Stomach (tissue), 9 donors: ENCODE results near the gene ANTXR1. TPM values are rescaled to one million over a fixed set of nuclear protein-coding genes. Genes with fewer than 3 reads are reported as not detected.
A peak's percentile ranks its signal among the peaks of the same experiment; 100 is the strongest.
"Not testable (repeated sequence)": the region's sequence is repeated elsewhere in the genome, so short reads cannot be mapped to it uniquely, and the experiment has no call there.

Experiments used
- DNase-seq, 2 donors: peaks; one replicate each; pipeline versions ENCODE4 v3.0.0 to v3.0.0-alpha.2; 2013 to 2019
- H3K27ac ChIP-seq, 5 donors: fragments of 200-600 bp in 4 of 5; sonication (generic) in 4 of 5; one replicate each; pipeline ENCODE4 v1.5.1; 2013 to 2019; ENCODE audit warnings: mild to moderate bottlenecking in 1 of 5, moderate library complexity in 1 of 5
- H3K27me3 ChIP-seq, 3 donors: fragments of 200-600 bp; sonication (generic); one replicate each; pipeline ENCODE4 v1.5.1; 2017 to 2019; ENCODE audit warnings: mixed run types in 1 of 3
- H3K36me3 ChIP-seq, 4 donors: fragments of 200-600 bp; sonication (generic); 1 replicate in 3 of 4; 2 replicates in 1 of 4; pipeline ENCODE4 v1.5.1; 2016 to 2019
- H3K4me1 ChIP-seq, 4 donors: fragments of 200-600 bp; sonication (generic); one replicate each; pipeline ENCODE4 v1.5.1; 2016 to 2019
- H3K4me3 ChIP-seq, 4 donors: fragments of 200-600 bp; sonication (generic) in 3 of 4; one replicate each; pipeline ENCODE4 v1.5.1; 2016 to 2019; ENCODE audit warnings: mild to moderate bottlenecking in 1 of 4
- H3K9me3 ChIP-seq, 4 donors: fragments of 200-600 bp; sonication (generic); one replicate each; pipeline ENCODE4 v1.5.1; 2016 to 2019
- CTCF ChIP-seq, 7 experiments: fragments of 450-650 bp in 4 of 7; fragments of 200-600 bp in 3 of 7; sonication (generic) in 3 of 7; IDR thresholded peaks; one replicate each; pipeline ENCODE4 v1.5.1; 2016 to 2019; ENCODE audit warnings: antibody characterized with exemption in 7 of 7, control low read depth in 2 of 7, mild to moderate bottlenecking in 1 of 7
- EP300 ChIP-seq: sonication (generic); formaldehyde crosslinking; IDR thresholded peaks from one replicate; pipeline ENCODE4 v1.6.1; 2017; ENCODE audit warnings: antibody characterized with exemption
- POLR2A ChIP-seq, 4 donors: fragments of 450-650 bp; IDR thresholded peaks; one replicate each; pipeline ENCODE4 v1.6.1; 2016; ENCODE audit warnings: antibody characterized with exemption in 4 of 4, control low read depth in 2 of 4, mild to moderate bottlenecking in 1 of 4, moderate library complexity in 1 of 4
- POLR2AphosphoS5 ChIP-seq, 3 donors: sonication (generic); formaldehyde crosslinking; IDR thresholded peaks; one replicate each; pipeline ENCODE4 v1.6.1; 2016; ENCODE audit warnings: antibody characterized with exemption in 3 of 3
- whole genome bisulfite sequencing, 5 donors: extraction: QIAGEN DNeasy Blood & Tissue Kit in 3 of 5; methylation state at CpG; one replicate each; pipeline versions ENCODE4 v1.1.5 to v1.1.7; 2013 to 2018; 5-methylcytosine and 5-hydroxymethylcytosine counted together
- intact Hi-C: fragments of 100-400 bp; cut with DNase I; formaldehyde crosslinking; loops from one replicate; pipeline ENCODE4 v1.15.1; 2023; ENCODE audit warnings: low total_unique reads
- polyA plus RNA-seq, 3 donors: library from polyadenylated mRNA; stranded (reverse); fragments of 200-250 nt; gene quantifications; one replicate each; pipeline ENCODE4 v1.2.3, GENCODE V29; 2013
- total RNA-seq, 5 donors: library from RNA; depleted of rRNA; stranded (reverse); fragments of >200 nt; gene quantifications; one replicate each; pipeline versions ENCODE4 v1.1.0 to v1.2.3, GENCODE V29; 2014 to 2016
- donor health status: healthy with polysubstance abuse.
- donor health status: Bipolar disorder and iron deficiency.
- donor health status: healthy.

Gene ANTXR1
- total and polyA plus RNA-seq, 8 donors = 5.8 to 32.5 (median 13.7) TPM

- peaks cover 0 to 26% (median 5%) of the 10 kb centered on the region in 4 donors for H3K4me1 ChIP-seq
- H3K9me3 ChIP-seq = no peaks in the 10 kb centered on the region
- intact Hi-C loops = no loop called here
- H3K27me3 ChIP-seq = no peaks in the 10 kb centered on the region
- TF ChIP-seq CTCF (IDR thresholded peaks at IDR 0.05) (no peak), POLR2AphosphoS5 (IDR thresholded peaks at IDR 0.05) (no peak), POLR2A (IDR thresholded peaks at IDR 0.05) (no peak), EP300 (no peak)
- peak overlapping the region in 2 of 5 donors; percentile 5 to 23 for H3K27ac ChIP-seq
- DNase-seq = no peak
- no peak overlapping the region for H3K4me3 ChIP-seq
- H3K36me3 ChIP-seq = no peaks in the 10 kb centered on the region
- 41 to 68% (median 48%) methylated on average over 7 of the region's 7 CpGs for WGBS, 5 donors
These were observed 159.0 kb downstream of the ANTXR1 start for GRCh38 chr2:69171897-69172525.

GRCh38 chr2:69173706-69174105, 160.7 kb downstream of the ANTXR1 start:
- Histone ChIP-seq H3K4me1 (peaks cover 0 to 37% (median 13%) of the 10 kb centered on the region in 4 donors), H3K9me3 (no peaks in the 10 kb centered on the region), H3K27ac (no peak overlapping the region), H3K36me3 (no peaks in the 10 kb centered on the region), H3K27me3 (no peaks in the 10 kb centered on the region), H3K4me3 (no peak overlapping the region)
- 81 to 99% (median 96%) methylated on average over 1 of the region's 1 CpG for WGBS, 5 donors
- intact Hi-C loops = no loop called here
- TF ChIP-seq POLR2A (IDR thresholded peaks at IDR 0.05) (no peak), EP300 (no peak), CTCF (IDR thresholded peaks at IDR 0.05) (no peak), POLR2AphosphoS5 (IDR thresholded peaks at IDR 0.05) (no peak)
- DNase-seq = no peak

GRCh38 chr2:69174211-69174610, 161.2 kb downstream of the ANTXR1 start:
- H3K36me3 ChIP-seq, intact Hi-C loops, H3K27ac ChIP-seq, H3K9me3 ChIP-seq, DNase-seq, H3K27me3 ChIP-seq, H3K4me3 ChIP-seq: not testable (repeated sequence)
- WGBS, 5 donors = 89 to 95% (median 92%) methylated on average over 5 of the region's 5 CpGs
- peaks cover 0 to 37% (median 13%) of the 10 kb centered on the region in 4 donors for H3K4me1 ChIP-seq

- H3K4me1 ChIP-seq = peaks cover 0 to 32% (median 11%) of the 10 kb centered on the region in 4 donors
- intact Hi-C loops = no loop called here
- 71 to 78% (median 74%) methylated on average over 7 of the region's 7 CpGs for WGBS, 5 donors
These were observed 163.1 kb downstream of the ANTXR1 start for GRCh38 chr2:69175790-69176715.

GRCh38 chr2:69177063-69177771, 164.2 kb downstream of the ANTXR1 start:
- Histone ChIP-seq H3K36me3 (peaks cover 0 to 7% (median 4%) of the 10 kb centered on the region in 4 donors), H3K27me3 (no peaks in the 10 kb centered on the region), H3K4me3 (no peak overlapping the region), H3K9me3 (no peaks in the 10 kb centered on the region), H3K4me1 (peaks cover 0 to 23% (median 9%) of the 10 kb centered on the region in 4 donors), H3K27ac (peak overlapping the region; percentile 33 to 86 (median 83))
- peak; percentile 37 to 63 for DNase-seq
- no peak for TF ChIP-seq EP300
- TF ChIP-seq POLR2AphosphoS5 (IDR thresholded peaks at IDR 0.05) = peak in 2 of 3 donors; percentile 48 to 67
- no peak for TF ChIP-seq CTCF (IDR thresholded peaks at IDR 0.05)
- TF ChIP-seq POLR2A (IDR thresholded peaks at IDR 0.05) = no peak
- WGBS, 5 donors = 53 to 64% (median 60%) methylated on average over 16 of the region's 16 CpGs
- intact Hi-C loops = no loop called here

More at GRCh38 chr2:69175790-69176715, 163.1 kb downstream of the ANTXR1 start:
- no peaks in the 10 kb centered on the region for H3K27me3 ChIP-seq
- H3K4me3 ChIP-seq = no peak overlapping the region
- TF ChIP-seq EP300 (no peak), POLR2AphosphoS5 (IDR thresholded peaks at IDR 0.05) (peak in 1 of 3 donors; percentile 35), POLR2A (IDR thresholded peaks at IDR 0.05) (no peak)
- no peaks in the 10 kb centered on the region for H3K36me3 ChIP-seq
- peak overlapping the region in 3 of 5 donors; percentile 78 to 86 (median 83) for H3K27ac ChIP-seq
- H3K9me3 ChIP-seq = no peaks in the 10 kb centered on the region
- DNase-seq = peak in 1 of 2 donors; percentile 41
